CD14-positive monocyte (primary cell): ENCODE data around the gene TMEM273. TPM values are rescaled to one million over a fixed set of nuclear protein-coding genes. Genes with fewer than 3 reads are reported as not detected.

Source experiments
- DNase-seq, 3 donors: peaks; one replicate each; pipeline ENCODE4 v3.0.0-alpha.2; 2011 to 2022
- H2AFZ ChIP-seq: 2 replicates; pipeline ENCODE4 v1.6.0; 2012; ENCODE audit warnings: mild to moderate bottlenecking, low read depth, low read length, inconsistent platforms; ENCODE audit not compliant: insufficient read depth, poor library complexity, severe bottlenecking
- H3K27ac ChIP-seq, 2 donors: 1 replicate in 1 of 2; 2 replicates in 1 of 2; pipeline ENCODE4 v1.5.1; 2012 to 2013; ENCODE audit warnings: low read length in 2 of 2, control low read depth in 1 of 2, inconsistent platforms in 1 of 2, low read depth in 1 of 2, mild to moderate bottlenecking in 1 of 2
- H3K27me3 ChIP-seq, 2 donors: one replicate each; pipeline versions ENCODE4 v1.6.0 to v1.6.1; 2011 to 2013; ENCODE audit warnings: low read length in 2 of 2; ENCODE audit not compliant: control insufficient read depth in 2 of 2, insufficient read depth in 2 of 2
- H3K36me3 ChIP-seq, 2 donors: replicated peaks in 1 of 2; 1 replicate in 1 of 2; 2 replicates in 1 of 2; pipeline versions ENCODE4 v1.5.1 to v1.6.1; 2012 to 2013; ENCODE audit warnings: low read length in 2 of 2, control low read depth in 1 of 2, inconsistent platforms in 1 of 2, mild to moderate bottlenecking in 1 of 2; ENCODE audit not compliant: insufficient read depth in 2 of 2, control insufficient read depth in 1 of 2
- H3K4me1 ChIP-seq, 2 donors: 1 replicate in 1 of 2; 2 replicates in 1 of 2; pipeline versions ENCODE4 v1.5.1 to v1.6.1; 2012 to 2013; ENCODE audit warnings: low read length in 2 of 2, control low read depth in 1 of 2, inconsistent platforms in 1 of 2, mild to moderate bottlenecking in 1 of 2, moderate library complexity in 1 of 2; ENCODE audit not compliant: insufficient read depth in 2 of 2, control insufficient read depth in 1 of 2
- H3K4me2 ChIP-seq: replicated peaks from 2 replicates; pipeline ENCODE3; 2012; ENCODE audit warnings: low read length, moderate library complexity, mild to moderate bottlenecking; ENCODE audit not compliant: poor library complexity, severe bottlenecking; ENCODE audit errors: extremely low read depth
- H3K4me3 ChIP-seq, 3 experiments: fragments of 200-600 bp in 1 of 3; sonication (generic) in 1 of 3; replicated peaks in 1 of 3; 1 replicate in 2 of 3; 2 replicates in 1 of 3; pipeline ENCODE4 v1.5.1; 2011 to 2013; ENCODE audit warnings: low read length in 3 of 3, mild to moderate bottlenecking in 3 of 3, control low read depth in 2 of 3, low read depth in 2 of 3, inconsistent platforms in 1 of 3, moderate library complexity in 1 of 3
- H3K79me2 ChIP-seq: 2 replicates; pipeline ENCODE4 v1.6.0; 2012; ENCODE audit warnings: mild to moderate bottlenecking, control low read depth, inconsistent platforms, low read length, moderate library complexity; ENCODE audit not compliant: insufficient read depth
- H3K9ac ChIP-seq: 2 replicates; pipeline ENCODE4 v1.6.0; 2017; ENCODE audit warnings: low read length, mild to moderate bottlenecking; ENCODE audit not compliant: insufficient read depth, poor library complexity, severe bottlenecking
- H3K9me3 ChIP-seq, 2 donors: replicated peaks in 1 of 2; 1 replicate in 1 of 2; 2 replicates in 1 of 2; pipeline versions ENCODE4 v1.5.1 to v1.6.1; 2012 to 2013; ENCODE audit warnings: low read length in 2 of 2, control low read depth in 1 of 2; ENCODE audit not compliant: control insufficient read depth in 1 of 2, insufficient read depth in 1 of 2
- H4K20me1 ChIP-seq: 2 replicates; pipeline ENCODE4 v1.6.0; 2012; ENCODE audit warnings: mild to moderate bottlenecking, low read length, control low read depth, moderate library complexity; ENCODE audit not compliant: insufficient read depth
- H3K27ac Mint-ChIP-seq, 7 donors: one replicate each; pipeline ENCODE4 v1.8.0; 2020; ENCODE audit warnings: mild to moderate bottlenecking in 7 of 7, mixed read lengths in 7 of 7, moderate library complexity in 6 of 7, inconsistent platforms in 2 of 7
- H3K27me3 Mint-ChIP-seq, 3 donors: one replicate each; pipeline ENCODE4 v1.8.0; 2021 to 2022; ENCODE audit warnings: low read depth in 3 of 3, mild to moderate bottlenecking in 3 of 3, mixed read lengths in 3 of 3, moderate library complexity in 3 of 3, inconsistent platforms in 1 of 3
- H3K36me3 Mint-ChIP-seq, 2 donors: one replicate each; pipeline ENCODE4 v1.8.0; 2020; ENCODE audit warnings: mixed read lengths in 2 of 2, inconsistent platforms in 1 of 2, mild to moderate bottlenecking in 1 of 2
- H3K4me1 Mint-ChIP-seq: one replicate; pipeline ENCODE4 v1.8.0; 2020; ENCODE audit warnings: mild to moderate bottlenecking, mixed read lengths
- H3K4me3 Mint-ChIP-seq, 2 donors: one replicate each; pipeline ENCODE4 v1.8.0; 2020; ENCODE audit warnings: mild to moderate bottlenecking in 2 of 2, mixed read lengths in 2 of 2, moderate library complexity in 1 of 2
- H3K9me3 Mint-ChIP-seq, 7 donors: one replicate each; pipeline ENCODE4 v1.8.0; 2020 to 2022; ENCODE audit warnings: mixed read lengths in 7 of 7, mild to moderate bottlenecking in 6 of 7, moderate library complexity in 6 of 7, inconsistent platforms in 2 of 7
- WGBS: methylation state at CpG from one replicate; pipeline ENCODE4 v1.1.5; 2013; ENCODE audit warnings: missing lambda C conversion rate; ENCODE audit not compliant: insufficient coverage; 5-methylcytosine and 5-hydroxymethylcytosine counted together
- intact Hi-C, 2 donors: fragments of 100-400 bp; cut with micrococcal nuclease; formaldehyde crosslinking; loops; one replicate each; pipeline versions ENCODE4 v1.15.0 to v1.15.1; 2023
- polyA plus RNA-seq, 3 donors: library from polyadenylated mRNA; depleted of rRNA in 1 of 3; unstranded in 2 of 3; stranded (reverse) in 1 of 3; fragments of 300-500 nt in 2 of 3; fragments of >200 nt in 1 of 3; fragmentation: Illumina TruSeq in 2 of 3; gene quantifications; 1 replicate in 2 of 3; 2 replicates in 1 of 3; pipeline ENCODE4 v1.2.3, GENCODE V29; 2012 to 2021
- TF ChIP-seq, protein P1 (sequence below): fragments of 200-600 bp; IDR thresholded peaks from one replicate; pipeline ENCODE4 v1.8.0; 2022; ENCODE audit warnings: antibody characterized with exemption, mild to moderate bottlenecking

The TMEM273 gene
- polyA plus RNA-seq, 3 donors, result 6.7 to 7.9 (median 6.9) TPM

- Histone ChIP-seq H4K20me1 (no peaks in the 10 kb centered on the region), H3K4me3 (no peak overlapping the region), H3K4me1 (peaks cover 5 to 8% of the 10 kb centered on the region in 2 donors), H3K27me3 (no peaks in the 10 kb centered on the region), H3K79me2 (no peaks in the 10 kb centered on the region), H3K27ac (no peak overlapping the region), H2AFZ (no peak overlapping the region), H3K9me3 (no peaks in the 10 kb centered on the region), H3K4me2 (no peak overlapping the region), H3K9ac (no peak overlapping the region), H3K36me3 (no peaks in the 10 kb centered on the region)
- intact Hi-C loops, result no loop called here
- Mint-ChIP-seq H3K36me3 (no peaks in the 10 kb centered on the region), H3K27me3 (peaks cover 2 to 5% (median 5%) of the 10 kb centered on the region in 3 donors), H3K9me3 (peaks cover 0 to 4% (median 0%) of the 10 kb centered on the region in 7 donors), H3K4me1 (peaks cover 20% of the 10 kb centered on the region), H3K4me3 (no peak overlapping the region), H3K27ac (no peak overlapping the region)
- DNase-seq, result no peak
- TF ChIP-seq, protein P1, sequence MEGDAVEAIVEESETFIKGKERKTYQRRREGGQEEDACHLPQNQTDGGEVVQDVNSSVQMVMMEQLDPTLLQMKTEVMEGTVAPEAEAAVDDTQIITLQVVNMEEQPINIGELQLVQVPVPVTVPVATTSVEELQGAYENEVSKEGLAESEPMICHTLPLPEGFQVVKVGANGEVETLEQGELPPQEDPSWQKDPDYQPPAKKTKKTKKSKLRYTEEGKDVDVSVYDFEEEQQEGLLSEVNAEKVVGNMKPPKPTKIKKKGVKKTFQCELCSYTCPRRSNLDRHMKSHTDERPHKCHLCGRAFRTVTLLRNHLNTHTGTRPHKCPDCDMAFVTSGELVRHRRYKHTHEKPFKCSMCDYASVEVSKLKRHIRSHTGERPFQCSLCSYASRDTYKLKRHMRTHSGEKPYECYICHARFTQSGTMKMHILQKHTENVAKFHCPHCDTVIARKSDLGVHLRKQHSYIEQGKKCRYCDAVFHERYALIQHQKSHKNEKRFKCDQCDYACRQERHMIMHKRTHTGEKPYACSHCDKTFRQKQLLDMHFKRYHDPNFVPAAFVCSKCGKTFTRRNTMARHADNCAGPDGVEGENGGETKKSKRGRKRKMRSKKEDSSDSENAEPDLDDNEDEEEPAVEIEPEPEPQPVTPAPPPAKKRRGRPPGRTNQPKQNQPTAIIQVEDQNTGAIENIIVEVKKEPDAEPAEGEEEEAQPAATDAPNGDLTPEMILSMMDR, result no peak
- no CpG with 5 or more reads among the region's 2 CpGs for WGBS
These were observed 55.8 kb downstream of the TMEM273 start for GRCh38 chr10:49132362-49132737.

DNA sequence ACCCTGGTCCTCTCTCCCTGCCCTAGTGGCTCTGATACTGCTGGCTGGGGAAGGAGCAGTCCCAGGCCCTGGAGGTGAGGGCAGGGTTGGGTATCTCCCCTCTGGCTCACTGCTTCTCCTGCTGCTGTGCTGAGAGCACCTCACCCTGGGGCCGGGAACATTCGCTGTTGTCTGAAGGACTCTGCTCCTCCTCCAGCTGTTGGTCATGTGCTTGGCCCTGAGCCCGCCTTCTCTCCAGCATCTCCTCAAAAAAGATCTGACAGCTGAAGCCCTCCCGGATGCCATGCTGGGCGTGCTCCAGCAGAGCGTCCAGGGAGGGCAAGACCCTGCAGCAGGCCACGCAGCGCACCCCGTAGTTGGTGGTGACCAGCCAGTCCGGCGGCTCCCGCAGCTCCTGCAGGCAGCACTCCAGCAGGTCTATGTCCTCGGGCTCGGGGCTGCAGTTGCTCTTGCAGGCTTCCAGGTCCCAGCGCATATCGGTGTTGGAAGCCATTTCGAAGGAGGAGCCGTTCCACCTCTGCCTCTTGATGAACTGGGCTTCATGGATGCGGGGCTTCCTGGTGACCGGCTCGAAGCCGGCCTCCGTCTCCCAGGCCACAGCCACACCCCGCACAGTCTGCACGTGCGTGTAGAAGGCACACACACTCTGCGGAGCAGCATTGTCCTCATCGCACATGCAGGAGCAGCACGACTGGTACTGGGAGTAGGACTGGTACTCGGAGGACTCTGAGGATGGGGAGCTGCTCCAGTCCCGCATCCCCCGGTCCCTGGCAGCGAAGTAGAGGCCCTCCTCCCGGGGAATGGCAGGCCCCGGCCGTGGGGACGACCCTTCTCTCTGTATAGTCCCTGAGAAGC is 56.5 kb downstream of the TMEM273 start:
- intact Hi-C loops, result no loop called here
- H3K27ac ChIP-seq, result no peak overlapping the region
- no peak overlapping the region for H2AFZ ChIP-seq
- Mint-ChIP-seq H3K27ac (no peak overlapping the region), H3K4me3 (no peak overlapping the region), H3K36me3 (no peaks in the 10 kb centered on the region), H3K4me1 (peaks cover 20% of the 10 kb centered on the region), H3K9me3 (peaks cover 0 to 4% (median 0%) of the 10 kb centered on the region in 7 donors), H3K27me3 (peaks cover 2 to 6% (median 5%) of the 10 kb centered on the region in 3 donors)
- H3K4me2 ChIP-seq, result no peak overlapping the region
- H3K9me3 ChIP-seq, result no peaks in the 10 kb centered on the region
- H3K9ac ChIP-seq, result no peak overlapping the region
- no peaks in the 10 kb centered on the region for H3K27me3 ChIP-seq
- WGBS, result 96% methylated on average over 36 of the region's 37 CpGs
- TF ChIP-seq, protein P1, result no peak
- no peaks in the 10 kb centered on the region for H4K20me1 ChIP-seq
- H3K79me2 ChIP-seq, result no peaks in the 10 kb centered on the region
- no peak overlapping the region for H3K4me3 ChIP-seq
- H3K4me1 ChIP-seq, result peaks cover 5 to 8% of the 10 kb centered on the region in 2 donors
- no peak for DNase-seq
- no peaks in the 10 kb centered on the region for H3K36me3 ChIP-seq
